Smooth muscle cell (in vitro differentiated cells): ENCODE measurements around the gene PAX6. TPM values are rescaled to one million over a fixed set of nuclear protein-coding genes. Genes with fewer than 3 reads are reported as not detected.

ENCODE experiments used
- DNase-seq: peaks from one replicate; lab custom pipeline; 2025; ENCODE audit not compliant: unreplicated experiment; lab: John Stamatoyannopoulos, UW
- H2AFZ ChIP-seq: fragments of 200-600 bp; sonication (generic); 2 replicates; pipeline ENCODE4 v1.6.0; 2016; ENCODE audit warnings: antibody characterized with exemption, low read depth, mild to moderate bottlenecking
- H3F3A ChIP-seq: fragments of 200-600 bp; sonication (generic); 2 replicates; pipeline ENCODE4 v1.6.0; 2017; ENCODE audit warnings: antibody characterized with exemption, low read depth
- H3K27ac ChIP-seq: fragments of 200-600 bp; sonication (generic); 2 replicates; pipeline ENCODE4 v1.5.1; 2016; ENCODE audit warnings: low read depth, mild to moderate bottlenecking
- H3K27me3 ChIP-seq: fragments of 200-600 bp; sonication (generic); 2 replicates; pipeline ENCODE4 v1.6.1; 2016; ENCODE audit warnings: low read depth, mild to moderate bottlenecking
- H3K36me3 ChIP-seq: fragments of 200-600 bp; sonication (generic); 2 replicates; pipeline ENCODE4 v1.5.1; 2016; ENCODE audit warnings: low read depth
- H3K4me1 ChIP-seq: fragments of 200-600 bp; sonication (generic); 2 replicates; pipeline ENCODE4 v1.5.1; 2016; ENCODE audit warnings: low read depth
- H3K4me2 ChIP-seq: fragments of 200-600 bp; sonication (generic); 2 replicates; pipeline ENCODE4 v1.6.0; 2016; ENCODE audit warnings: mild to moderate bottlenecking
- H3K4me3 ChIP-seq: fragments of 200-600 bp; sonication (generic); 2 replicates; pipeline ENCODE4 v1.5.1; 2016; ENCODE audit warnings: mild to moderate bottlenecking
- H3K79me2 ChIP-seq: fragments of 200-600 bp; sonication (generic); 2 replicates; pipeline ENCODE4 v1.6.0; 2016; ENCODE audit warnings: low read depth, mild to moderate bottlenecking
- H3K9ac ChIP-seq: fragments of 200-600 bp; sonication (generic); 2 replicates; pipeline ENCODE4 v1.6.0; 2016; ENCODE audit warnings: low read depth
- H3K9me3 ChIP-seq: fragments of 200-600 bp; sonication (generic); replicated peaks from 2 replicates; pipeline ENCODE4 v1.5.1; 2016; ENCODE audit warnings: low read depth
- H4K20me1 ChIP-seq: fragments of 200-600 bp; sonication (generic); 2 replicates; pipeline ENCODE4 v1.6.0; 2016; ENCODE audit warnings: low read depth
- CTCF ChIP-seq: fragments of 200-600 bp; sonication (generic); IDR thresholded peaks from 2 replicates; pipeline ENCODE4 v1.5.1; 2017; ENCODE audit warnings: borderline replicate concordance, mild to moderate bottlenecking, antibody characterized with exemption; ENCODE audit not compliant: insufficient read depth, poor library complexity, severe bottlenecking
- WGBS: methylation state at CpG from one replicate; pipeline ENCODE4 v1.1.7; 2016; ENCODE audit warnings: low lambda C conversion rate; 5-methylcytosine and 5-hydroxymethylcytosine counted together
- polyA plus RNA-seq: library from polyadenylated mRNA; unstranded; fragments of >200 nt; fragmentation: Nextera tagmentation; extraction: Ambion mirVana; gene quantifications from 2 replicates; pipeline ENCODE4 v1.2.1, GENCODE V29; 2016
- total RNA-seq: library from RNA; depleted of rRNA; stranded (reverse); fragments of >200 nt; gene quantifications from 2 replicates; pipeline ENCODE4 v1.2.3, GENCODE V29; 2014

PAX6 gene
- total and polyA plus RNA-seq, 2 experiments from 2014 or later = not detected

- H3K27ac ChIP-seq = no peak overlapping the region
- no peaks in the 10 kb centered on the region for H4K20me1 ChIP-seq
- no peak overlapping the region for H2AFZ ChIP-seq
- no peak for TF ChIP-seq CTCF
- no peak for DNase-seq
- H3K27me3 ChIP-seq = peaks cover 100% of the 10 kb centered on the region
- WGBS = 14% methylated on average over 6 of the region's 6 CpGs
- H3K4me1 ChIP-seq = peaks cover 85% of the 10 kb centered on the region
- H3K4me2 ChIP-seq = no peak overlapping the region
- no peaks in the 10 kb centered on the region for H3K36me3 ChIP-seq
- H3F3A ChIP-seq = no peaks in the 10 kb centered on the region
- H3K79me2 ChIP-seq = no peaks in the 10 kb centered on the region
- no peaks in the 10 kb centered on the region for H3K9me3 ChIP-seq
- H3K4me3 ChIP-seq = no peak overlapping the region
- H3K9ac ChIP-seq = no peak overlapping the region
Measured at GRCh38 chr11:31802000-31802551, 9.0 kb downstream of the PAX6 start.

- no peak for TF ChIP-seq CTCF
- Histone ChIP-seq H3K9me3 (no peaks in the 10 kb centered on the region), H3K4me2 (no peak overlapping the region), H3K27ac (no peak overlapping the region), H4K20me1 (no peaks in the 10 kb centered on the region), H3K4me3 (no peak overlapping the region), H3K79me2 (no peaks in the 10 kb centered on the region), H3K9ac (no peak overlapping the region), H3K27me3 (peaks cover 100% of the 10 kb centered on the region), H3K36me3 (no peaks in the 10 kb centered on the region), H3F3A (no peaks in the 10 kb centered on the region), H2AFZ (no peak overlapping the region), H3K4me1 (peaks cover 83% of the 10 kb centered on the region)
- WGBS = 15% methylated on average over 9 of the region's 9 CpGs
- DNase-seq = no peak
Measured at GRCh38 chr11:31801298-31801702, 9.8 kb downstream of the PAX6 start.

GRCh38 chr11:31800398-31801265, 10.5 kb downstream of the PAX6 start:
- no peak overlapping the region for H3K4me3 ChIP-seq
- no peak overlapping the region for H2AFZ ChIP-seq
- no peak for TF ChIP-seq CTCF
- no peak overlapping the region for H3K9ac ChIP-seq
- peaks cover 77% of the 10 kb centered on the region for H3K4me1 ChIP-seq
- no peaks in the 10 kb centered on the region for H3K9me3 ChIP-seq
- no peaks in the 10 kb centered on the region for H3F3A ChIP-seq
- no peak for DNase-seq
- 15% methylated on average over 23 of the region's 23 CpGs for WGBS
- H3K4me2 ChIP-seq = no peak overlapping the region
- no peaks in the 10 kb centered on the region for H3K36me3 ChIP-seq
- H4K20me1 ChIP-seq = no peaks in the 10 kb centered on the region
- peaks cover 100% of the 10 kb centered on the region for H3K27me3 ChIP-seq
- no peak overlapping the region for H3K27ac ChIP-seq
- H3K79me2 ChIP-seq = no peaks in the 10 kb centered on the region
